HG02798 (cell line): ENCODE data around the gene LYZL4.

Experiments
- ATAC-seq: cut with Tn5 transposase; IDR thresholded peaks from one replicate; pipeline ENCODE4 v1.9.1; 2021; ENCODE audit warnings: mild to moderate bottlenecking; ENCODE audit not compliant: unreplicated experiment, poor library complexity

Gene LYZL4

GRCh38 chr3:42430781-42431532 is 20.5 kb upstream of the LYZL4 start:
- ATAC-seq: no peak

GRCh38 chr3:42428830-42429229 is 18.4 kb upstream of the LYZL4 start:
- ATAC-seq: no peak

- no peak for ATAC-seq
These were observed 15.5 kb upstream of the LYZL4 start for GRCh38 chr3:42425736-42426407.

GRCh38 chr3:42424911-42425310 is 14.5 kb upstream of the LYZL4 start:
- no peak for ATAC-seq

GRCh38 chr3:42421818-42422796 is 11.7 kb upstream of the LYZL4 start:
- ATAC-seq: no peak

GRCh38 chr3:42419563-42419962 is 9.2 kb upstream of the LYZL4 start:
- ATAC-seq: no peak

GRCh38 chr3:42412526-42413155 is 2.2 kb upstream of the LYZL4 start:
- no peak for ATAC-seq

- ATAC-seq: no peak
These were observed 1.0 kb upstream of the LYZL4 start for GRCh38 chr3:42411429-42411828.

- no peak for ATAC-seq
These were observed 2.3 kb downstream of the LYZL4 start for GRCh38 chr3:42408156-42408555.

GRCh38 chr3:42406727-42407450 is 3.5 kb downstream of the LYZL4 start:
- no peak for ATAC-seq

GRCh38 chr3:42405857-42406256 is 4.6 kb downstream of the LYZL4 start:
- no peak for ATAC-seq

- no peak for ATAC-seq
These were observed 6.7 kb downstream of the LYZL4 start for GRCh38 chr3:42403737-42404136.

GRCh38 chr3:42402394-42403096 is 7.9 kb downstream of the LYZL4 start:
- no peak for ATAC-seq

- no peak for ATAC-seq
These were observed 12.3 kb downstream of the LYZL4 start for GRCh38 chr3:42398080-42398479.

GRCh38 chr3:42397644-42398043 is 12.8 kb downstream of the LYZL4 start:
- ATAC-seq: no peak

- ATAC-seq: no peak
These were observed 15.7 kb downstream of the LYZL4 start for GRCh38 chr3:42394579-42395288.

- ATAC-seq: no peak
These were observed 22.4 kb downstream of the LYZL4 start for GRCh38 chr3:42387802-42388651.
